Ovary (tissue), 9 donors: Measurements from ENCODE around the gene PCED1B. TPM values are rescaled to one million over a fixed set of nuclear protein-coding genes. Genes with fewer than 3 reads are reported as not detected.

Source experiments
- DNase-seq, 5 donors: peaks; one replicate each; pipeline ENCODE4 v3.0.0-alpha.2; 2019 to 2020
- H3K27ac ChIP-seq, 2 donors: fragments of 200-600 bp; one replicate each; pipeline versions ENCODE4 v1.5.1 to v1.8.0; 2019 to 2022
- H3K27me3 ChIP-seq: fragments of 200-600 bp; one replicate; pipeline ENCODE4 v1.8.0; 2022
- H3K36me3 ChIP-seq: fragments of 200-600 bp; sonication (generic); one replicate; pipeline ENCODE4 v1.5.1; 2019
- H3K4me1 ChIP-seq: one replicate; pipeline ENCODE4 v1.8.1; 2013; ENCODE audit warnings: mild to moderate bottlenecking, moderate library complexity; ENCODE audit not compliant: insufficient read depth
- H3K4me3 ChIP-seq: fragments of 200-600 bp; sonication (generic); one replicate; pipeline ENCODE4 v1.5.1; 2017
- H3K9me3 ChIP-seq, 2 donors: fragments of 200-600 bp in 1 of 2; sonication (generic) in 1 of 2; one replicate each; pipeline versions ENCODE4 v1.5.1 to v1.8.1; 2013 to 2019; ENCODE audit warnings: mild to moderate bottlenecking in 1 of 2, moderate library complexity in 1 of 2
- EP300 ChIP-seq: sonication (generic); formaldehyde crosslinking; IDR thresholded peaks from one replicate; pipeline ENCODE4 v1.6.1; 2017; ENCODE audit warnings: antibody characterized with exemption
- POLR2A ChIP-seq: fragments of 450-650 bp; IDR thresholded peaks from one replicate; pipeline ENCODE4 v1.6.1; 2017; ENCODE audit warnings: antibody characterized with exemption, mild to moderate bottlenecking, moderate library complexity
- WGBS, 3 donors: extraction: QIAGEN DNeasy Blood & Tissue Kit in 1 of 3; methylation state at CpG; one replicate each; pipeline versions ENCODE4 v1.1.5 to v1.1.7; 2013 to 2017; 5-methylcytosine and 5-hydroxymethylcytosine counted together
- intact Hi-C, 4 donors: fragments of 100-400 bp; cut with DNase I; formaldehyde crosslinking; loops; one replicate each; pipeline versions ENCODE4 v1.11.0 to v1.15.1; 2022 to 2023
- polyA plus RNA-seq, 2 donors: library from polyadenylated mRNA; stranded (reverse); fragments of 200-250 nt in 1 of 2; fragments of 350-450 nt in 1 of 2; fragmentation: Illumina TruSeq in 1 of 2; extraction: RNeasy Lipid Tissue Mini Kit (QIAGEN cat#74804) in 1 of 2; gene quantifications; one replicate each; pipeline ENCODE4 v1.2.3, GENCODE V29; 2013 to 2014
- total RNA-seq, 7 donors: library from RNA; depleted of rRNA in 2 of 7; stranded (reverse); fragments of >200 nt in 2 of 7; fragmentation: NEBNext Ultra II Directional in 3 of 7; extraction: Animal tissue kit (Norgen Biotek cat#: 25700) in 3 of 7; gene quantifications; one replicate each; pipeline versions ENCODE4 v1.1.0 to v1.2.4, GENCODE V29; 2016 to 2023
- TF ChIP-seq, protein P1 (sequence below), 3 donors: fragments of 450-650 bp in 2 of 3; fragments of 200-600 bp in 1 of 3; IDR thresholded peaks; one replicate each; pipeline versions ENCODE4 v1.5.1 to v1.8.0; 2016 to 2022; ENCODE audit warnings: antibody characterized with exemption in 3 of 3, mild to moderate bottlenecking in 1 of 3
- donor health status: DM: no; HTN: no; CAD: no; lungs with moderate emphysema.
- donor health status: DM: no; HTN: no; CAD: no.
- donor health status: Bipolar disorder and iron deficiency.
- donor health status: DM: yes; HTN: yes; CAD: no.
- donor health status: DM: no; HTN: no; CAD: no.
- donor health status: DM: yes; HTN: yes; CAD: no.

The PCED1B gene
- total and polyA plus RNA-seq, 9 donors, result 9.9 to 27.2 (median 13.0) TPM

DNA sequence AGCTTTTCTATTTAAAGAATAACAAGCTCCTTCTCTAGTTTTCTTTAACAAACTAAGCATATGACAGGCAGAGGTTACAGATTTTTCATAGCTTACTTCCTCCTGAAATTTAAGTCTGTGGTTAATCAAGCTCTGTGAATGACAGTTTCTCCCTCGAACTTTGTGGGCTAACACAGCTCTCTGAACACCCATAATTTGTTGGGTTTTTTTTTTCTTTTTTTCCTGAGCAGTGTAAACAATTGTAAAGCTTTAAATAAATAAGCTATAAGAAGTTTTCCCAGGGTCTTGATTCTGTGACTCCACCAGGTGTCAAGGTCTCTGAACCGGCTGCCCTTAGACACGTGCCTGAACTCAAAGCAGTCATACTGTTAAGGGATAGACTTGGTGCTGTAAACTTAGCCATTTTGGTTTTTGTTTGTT lies 128.4 kb downstream of the PCED1B start:
- Histone ChIP-seq H3K9me3 (no peaks in the 10 kb centered on the region), H3K27me3 (no peaks in the 10 kb centered on the region), H3K27ac (no peak overlapping the region), H3K4me3 (no peak overlapping the region), H3K4me1 (no peaks in the 10 kb centered on the region), H3K36me3 (no peaks in the 10 kb centered on the region)
- WGBS, 3 donors, result 65 to 77% (median 71%) methylated on average over 3 of the region's 3 CpGs
- DNase-seq, result no peak
- intact Hi-C loops, result no loop called here
- TF ChIP-seq, protein P1, sequence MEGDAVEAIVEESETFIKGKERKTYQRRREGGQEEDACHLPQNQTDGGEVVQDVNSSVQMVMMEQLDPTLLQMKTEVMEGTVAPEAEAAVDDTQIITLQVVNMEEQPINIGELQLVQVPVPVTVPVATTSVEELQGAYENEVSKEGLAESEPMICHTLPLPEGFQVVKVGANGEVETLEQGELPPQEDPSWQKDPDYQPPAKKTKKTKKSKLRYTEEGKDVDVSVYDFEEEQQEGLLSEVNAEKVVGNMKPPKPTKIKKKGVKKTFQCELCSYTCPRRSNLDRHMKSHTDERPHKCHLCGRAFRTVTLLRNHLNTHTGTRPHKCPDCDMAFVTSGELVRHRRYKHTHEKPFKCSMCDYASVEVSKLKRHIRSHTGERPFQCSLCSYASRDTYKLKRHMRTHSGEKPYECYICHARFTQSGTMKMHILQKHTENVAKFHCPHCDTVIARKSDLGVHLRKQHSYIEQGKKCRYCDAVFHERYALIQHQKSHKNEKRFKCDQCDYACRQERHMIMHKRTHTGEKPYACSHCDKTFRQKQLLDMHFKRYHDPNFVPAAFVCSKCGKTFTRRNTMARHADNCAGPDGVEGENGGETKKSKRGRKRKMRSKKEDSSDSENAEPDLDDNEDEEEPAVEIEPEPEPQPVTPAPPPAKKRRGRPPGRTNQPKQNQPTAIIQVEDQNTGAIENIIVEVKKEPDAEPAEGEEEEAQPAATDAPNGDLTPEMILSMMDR (IDR thresholded peaks at IDR 0.05), result no peak
- no peak for TF ChIP-seq POLR2A
- TF ChIP-seq EP300, result no peak

- Histone ChIP-seq H3K27me3 (no peaks in the 10 kb centered on the region), H3K9me3 (no peaks in the 10 kb centered on the region), H3K4me1 (no peaks in the 10 kb centered on the region), H3K36me3 (no peaks in the 10 kb centered on the region), H3K4me3 (no peak overlapping the region), H3K27ac (no peak overlapping the region)
- TF ChIP-seq EP300, result no peak
- TF ChIP-seq, protein P1 (IDR thresholded peaks at IDR 0.05), result no peak
- TF ChIP-seq POLR2A, result no peak
- intact Hi-C loops, result no loop called here
- WGBS, 3 donors, result 87 to 97% (median 96%) methylated on average over 6 of the region's 6 CpGs
- DNase-seq, result no peak
Measured at GRCh38 chr12:47209014-47209413, 129.6 kb downstream of the PCED1B start.

DNA sequence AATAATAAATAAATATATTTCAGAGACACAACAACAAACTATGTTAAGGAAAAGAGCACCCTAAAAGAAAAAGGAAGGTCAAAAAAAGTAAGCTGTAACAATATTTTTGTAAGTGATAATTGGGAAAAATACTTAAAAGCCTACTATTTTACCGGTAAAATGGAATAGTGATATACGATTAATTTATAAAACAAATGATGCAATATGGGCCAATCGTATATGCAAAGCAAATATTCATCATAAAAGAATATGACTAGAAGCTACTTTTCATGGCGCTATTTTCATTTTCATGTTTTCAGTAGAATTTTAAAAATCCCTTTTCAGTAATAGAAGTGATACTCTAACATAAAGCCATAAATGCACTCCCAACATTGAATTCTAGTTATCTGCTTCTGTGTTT lies 131.4 kb downstream of the PCED1B start:
- Histone ChIP-seq H3K4me1 (no peaks in the 10 kb centered on the region), H3K9me3 (no peaks in the 10 kb centered on the region), H3K27ac (no peak overlapping the region), H3K4me3 (no peak overlapping the region), H3K36me3 (no peaks in the 10 kb centered on the region), H3K27me3 (no peaks in the 10 kb centered on the region)
- WGBS, 3 donors, result 96 to 98% (median 97%) methylated on average over 4 of the region's 4 CpGs
- no peak for DNase-seq
- TF ChIP-seq, protein P1 (IDR thresholded peaks at IDR 0.05), result no peak
- TF ChIP-seq POLR2A (no peak), EP300 (no peak)
- intact Hi-C loops, result no loop called here

GRCh38 chr12:47212701-47213039 lies 133.2 kb downstream of the PCED1B start:
- no peak for DNase-seq
- Histone ChIP-seq H3K4me1 (no peaks in the 10 kb centered on the region), H3K4me3 (no peak overlapping the region), H3K27me3 (no peaks in the 10 kb centered on the region), H3K9me3 (no peaks in the 10 kb centered on the region), H3K36me3 (no peaks in the 10 kb centered on the region), H3K27ac (no peak overlapping the region)
- TF ChIP-seq EP300 (no peak), POLR2A (no peak)
- TF ChIP-seq, protein P1 (IDR thresholded peaks at IDR 0.05), result no peak
- intact Hi-C loops, result no loop called here

GRCh38 chr12:47213396-47213795 lies 134.0 kb downstream of the PCED1B start:
- TF ChIP-seq EP300, result no peak
- TF ChIP-seq POLR2A, result no peak
- TF ChIP-seq, protein P1 (IDR thresholded peaks at IDR 0.05), result no peak
- no peaks in the 10 kb centered on the region for H3K36me3 ChIP-seq
- no peak overlapping the region for H3K27ac ChIP-seq
- no peak overlapping the region for H3K4me3 ChIP-seq
- 72 to 79% (median 77%) methylated on average over 3 of the region's 3 CpGs for WGBS, 3 donors
- H3K4me1 ChIP-seq, result no peaks in the 10 kb centered on the region
- intact Hi-C loops, result no loop called here
- no peak for DNase-seq
- H3K9me3 ChIP-seq, result no peaks in the 10 kb centered on the region
- H3K27me3 ChIP-seq, result no peaks in the 10 kb centered on the region
